Stimulated activated CD8-positive, alpha-beta memory T cell treated with anti-CD3 and anti-CD28 coated beads, Interleukin-7, amount 100 ng/mL, for 48 hours (primary cell): ENCODE measurements around the gene GSTM3.
"Not testable (repeated sequence)": the region's sequence is repeated elsewhere in the genome, so short reads cannot be mapped to it uniquely, and the experiment has no call there.

ENCODE experiments used
- DNase-seq, 2 donors: peaks; one replicate each; pipeline ENCODE4 v3.0.0-alpha.2; 2020; ENCODE audit warnings: low read depth in 1 of 2; ENCODE audit errors: extremely low read depth in 1 of 2

Gene GSTM3

GRCh38 chr1:109732390-109732881 lies 8.4 kb downstream of the GSTM3 start:
- no peak for DNase-seq

- no peak for DNase-seq
Observed at GRCh38 chr1:109730666-109731065, 10.2 kb downstream of the GSTM3 start.

- no peak for DNase-seq
Observed at GRCh38 chr1:109728870-109729269, 12.0 kb downstream of the GSTM3 start.

GRCh38 chr1:109726728-109727373 lies 14.0 kb downstream of the GSTM3 start:
- no peak for DNase-seq

- DNase-seq = no peak
Observed at GRCh38 chr1:109726007-109726406, 14.8 kb downstream of the GSTM3 start.

GRCh38 chr1:109725510-109725909 lies 15.3 kb downstream of the GSTM3 start:
- DNase-seq = no peak

GRCh38 chr1:109724933-109725332 lies 15.9 kb downstream of the GSTM3 start:
- DNase-seq = no peak

GRCh38 chr1:109722908-109723691 lies 17.7 kb downstream of the GSTM3 start:
- no peak for DNase-seq

GRCh38 chr1:109721971-109722370 lies 18.9 kb downstream of the GSTM3 start:
- no peak for DNase-seq

GRCh38 chr1:109721042-109721441 lies 19.8 kb downstream of the GSTM3 start:
- no peak for DNase-seq

GRCh38 chr1:109719337-109719837 lies 21.5 kb downstream of the GSTM3 start:
- DNase-seq = no peak

GRCh38 chr1:109718495-109718894 lies 22.3 kb downstream of the GSTM3 start:
- no peak for DNase-seq

- DNase-seq = no peak
Observed at GRCh38 chr1:109717729-109718128, 23.1 kb downstream of the GSTM3 start.

- DNase-seq = no peak
Observed at GRCh38 chr1:109716570-109717090, 24.2 kb downstream of the GSTM3 start.

GRCh38 chr1:109716121-109716520 lies 24.7 kb downstream of the GSTM3 start:
- DNase-seq = no peak

- no peak for DNase-seq
Observed at GRCh38 chr1:109714661-109715372, 26.0 kb downstream of the GSTM3 start.

GRCh38 chr1:109713636-109714035 lies 27.2 kb downstream of the GSTM3 start:
- DNase-seq = no peak

GRCh38 chr1:109712321-109712864 lies 28.4 kb downstream of the GSTM3 start:
- DNase-seq = no peak

GRCh38 chr1:109711593-109712320 lies 29.1 kb downstream of the GSTM3 start, which contains the start of gene GSTM5:
GSTM5 (plus strand) TSS chr1:109712251; CDS start chr1:109712313, 62 bp downstream.
- DNase-seq = not testable (repeated sequence)

GRCh38 chr1:109709822-109710221 lies 31.0 kb downstream of the GSTM3 start:
- not testable (repeated sequence) for DNase-seq
